Osteocyte (in vitro differentiated cells): ENCODE data around the gene NHS. TPM values are rescaled to one million over a fixed set of nuclear protein-coding genes. Genes with fewer than 3 reads are reported as not detected.
A peak's percentile ranks its signal among the peaks of the same experiment; 100 is the strongest.

Source experiments
- DNase-seq: peaks from one replicate; pipeline ENCODE4 v3.0.0; 2021; ENCODE audit warnings: mixed read lengths; ENCODE audit not compliant: unreplicated experiment; ENCODE audit errors: extremely low spot score
- H3K27ac Mint-ChIP-seq: one replicate; pipeline ENCODE4 v1.8.0; 2021; ENCODE audit warnings: mild to moderate bottlenecking, mixed read lengths; ENCODE audit not compliant: unreplicated experiment
- H3K27me3 Mint-ChIP-seq: one replicate; pipeline ENCODE4 v1.8.0; 2021; ENCODE audit warnings: mixed read lengths; ENCODE audit not compliant: unreplicated experiment
- H3K36me3 Mint-ChIP-seq: one replicate; pipeline ENCODE4 v1.8.0; 2021; ENCODE audit warnings: mixed read lengths; ENCODE audit not compliant: unreplicated experiment
- H3K4me1 Mint-ChIP-seq: one replicate; pipeline ENCODE4 v1.8.0; 2021; ENCODE audit warnings: mixed read lengths; ENCODE audit not compliant: unreplicated experiment
- H3K4me3 Mint-ChIP-seq: one replicate; pipeline ENCODE4 v1.8.0; 2021; ENCODE audit warnings: mild to moderate bottlenecking, moderate library complexity, mixed read lengths; ENCODE audit not compliant: unreplicated experiment
- H3K9me3 Mint-ChIP-seq: one replicate; pipeline ENCODE4 v1.8.0; 2021; ENCODE audit warnings: mixed read lengths; ENCODE audit not compliant: unreplicated experiment
- CTCF ChIP-seq: fragments of 200-600 bp; sonication (generic); IDR thresholded peaks from 2 replicates; pipeline ENCODE4 v1.5.0; 2021; ENCODE audit warnings: antibody characterized with exemption, mild to moderate bottlenecking, moderate library complexity
- total RNA-seq: library from RNA; stranded (reverse); gene quantifications from 2 replicates; pipeline ENCODE4 v1.2.1, GENCODE V29; 2021

The NHS gene
- total RNA-seq, 1 donor from 2014 or later: 4.3 TPM

- TF ChIP-seq CTCF: no peak
Observed at GRCh38 chrX:17656556-17656955, 281.6 kb downstream of the NHS start.

GRCh38 chrX:17662391-17662790 lies 287.4 kb downstream of the NHS start:
- Mint-ChIP-seq H3K36me3 (no peaks in the 10 kb centered on the region), H3K27ac (no peak overlapping the region), H3K27me3 (no peaks in the 10 kb centered on the region), H3K4me1 (peaks cover 5% of the 10 kb centered on the region), H3K4me3 (no peak overlapping the region), H3K9me3 (no peaks in the 10 kb centered on the region)
- no peak for DNase-seq
- no peak for TF ChIP-seq CTCF

More at GRCh38 chrX:17656556-17656955, 281.6 kb downstream of the NHS start:
- Mint-ChIP-seq H3K27me3 (peaks cover 15% of the 10 kb centered on the region), H3K36me3 (no peaks in the 10 kb centered on the region), H3K4me3 (peak overlapping the region; percentile 35), H3K9me3 (no peaks in the 10 kb centered on the region), H3K27ac (no peak overlapping the region), H3K4me1 (peaks cover 18% of the 10 kb centered on the region)
- no peak for DNase-seq

- Mint-ChIP-seq H3K4me3 (no peak overlapping the region), H3K9me3 (no peaks in the 10 kb centered on the region), H3K27me3 (no peaks in the 10 kb centered on the region), H3K27ac (no peak overlapping the region), H3K36me3 (no peaks in the 10 kb centered on the region), H3K4me1 (no peaks in the 10 kb centered on the region)
- no peak for DNase-seq
- no peak for TF ChIP-seq CTCF
Observed at GRCh38 chrX:17668929-17669328, 293.9 kb downstream of the NHS start.

- Mint-ChIP-seq H3K27me3 (no peaks in the 10 kb centered on the region), H3K9me3 (no peaks in the 10 kb centered on the region), H3K27ac (no peak overlapping the region), H3K4me3 (no peak overlapping the region), H3K4me1 (no peaks in the 10 kb centered on the region), H3K36me3 (no peaks in the 10 kb centered on the region)
- DNase-seq: no peak
- TF ChIP-seq CTCF: no peak
Observed at GRCh38 chrX:17669458-17669857, 294.5 kb downstream of the NHS start.

GRCh38 chrX:17669891-17670290 lies 294.9 kb downstream of the NHS start:
- Mint-ChIP-seq H3K4me3 (no peak overlapping the region), H3K27me3 (no peaks in the 10 kb centered on the region), H3K36me3 (no peaks in the 10 kb centered on the region), H3K4me1 (no peaks in the 10 kb centered on the region), H3K27ac (no peak overlapping the region), H3K9me3 (no peaks in the 10 kb centered on the region)
- no peak for DNase-seq
- TF ChIP-seq CTCF: no peak
